Measurements from ENCODE around the gene SLC22A23.

Gene SLC22A23

DNA sequence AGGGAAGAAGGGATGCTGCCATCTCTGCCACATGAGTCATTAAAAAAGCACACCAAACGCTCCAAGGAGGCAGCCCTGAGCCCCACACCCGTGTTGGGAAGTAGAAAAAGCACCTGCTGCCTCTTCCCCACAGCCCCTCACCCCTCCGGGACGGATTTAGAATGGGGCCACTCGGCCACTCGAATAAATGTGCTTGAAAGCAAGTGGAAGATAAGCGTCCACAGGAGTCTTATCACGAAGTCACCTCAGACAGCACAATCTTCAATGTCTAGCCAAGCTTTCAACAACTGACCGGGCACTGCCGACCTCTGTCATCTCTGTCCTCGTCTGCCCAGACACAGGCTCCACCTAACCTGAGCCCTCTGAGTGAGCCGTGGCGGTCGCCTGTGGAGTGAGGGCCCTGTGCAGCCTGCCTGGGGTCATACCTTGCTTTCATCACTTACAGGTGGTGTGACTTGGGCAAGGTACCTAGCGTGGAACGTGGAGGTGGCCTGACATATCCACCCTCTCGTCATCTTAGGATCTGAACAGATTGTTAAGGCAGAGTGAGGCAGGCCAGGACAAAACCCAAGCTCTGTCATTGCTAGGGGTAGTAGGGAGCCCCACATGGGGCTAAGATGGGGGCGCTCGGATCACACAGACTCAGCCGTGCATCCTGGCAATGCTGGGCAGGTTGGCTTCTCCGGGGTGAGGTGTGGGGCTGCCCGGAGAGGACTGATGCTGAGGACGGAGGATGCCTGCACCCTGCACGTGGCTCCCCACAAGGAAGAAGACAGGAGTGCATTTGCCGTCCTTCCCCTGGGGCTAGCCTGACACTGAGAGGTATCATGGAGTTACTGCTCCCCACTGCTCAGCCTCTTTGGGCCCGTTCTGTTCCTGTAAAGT is 163.3 kb downstream of the SLC22A23 start:
- H3K9ac ChIP-seq (ENCODE audit: low read length) = no peak overlapping the region
- H3K36me3 ChIP-seq (ENCODE audit: control insufficient read depth, insufficient read depth, low read length) = peaks cover 15% of the 10 kb centered on the region
- H3K4me1 ChIP-seq (ENCODE audit: control insufficient read depth, insufficient read depth, low read length) = no peaks in the 10 kb centered on the region
- no peak overlapping the region for H3K27ac ChIP-seq (ENCODE audit: low read depth, low read length)
- H3K27me3 ChIP-seq (ENCODE audit: control insufficient read depth, insufficient read depth, low read length) = no peaks in the 10 kb centered on the region
- no peak overlapping the region for H3K4me3 ChIP-seq (ENCODE audit: low read length)

DNA sequence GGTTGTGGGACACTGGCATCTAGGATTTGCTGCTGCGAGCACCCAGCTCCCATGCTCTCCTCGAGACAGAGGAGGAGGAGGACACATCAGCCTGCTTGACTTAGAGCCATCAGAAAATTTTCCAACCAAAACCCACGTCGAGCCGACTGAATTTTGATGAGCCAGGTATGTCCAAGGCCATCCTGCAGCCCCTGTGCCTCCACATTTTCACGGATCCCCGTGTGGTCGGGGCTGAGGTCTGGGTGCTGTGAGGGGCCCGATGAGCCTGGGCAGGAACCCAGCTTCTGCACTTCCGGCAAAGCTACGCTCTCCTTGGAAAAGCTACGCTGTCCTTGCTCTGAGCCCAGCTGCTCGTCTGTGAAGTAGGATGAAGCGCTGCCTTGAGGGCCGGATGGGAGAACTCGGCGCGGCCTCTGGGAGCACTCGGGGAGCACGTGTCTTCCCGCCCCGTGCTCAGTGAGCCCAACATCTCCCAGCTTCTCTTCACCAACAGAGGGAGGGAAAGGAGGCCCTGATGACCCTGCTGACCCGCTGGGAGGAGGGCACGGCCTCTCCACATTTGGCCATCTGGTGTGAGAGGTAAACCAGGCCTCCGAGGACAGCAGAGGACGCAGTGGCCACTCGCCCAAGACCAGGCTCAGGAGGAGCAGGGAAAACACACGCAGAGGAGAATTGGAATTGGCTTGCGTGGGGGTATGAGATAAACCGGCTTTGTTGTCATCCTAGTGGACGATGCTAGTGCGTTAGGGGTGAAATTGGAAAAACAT is 164.2 kb downstream of the SLC22A23 start:
- no peaks in the 10 kb centered on the region for H3K27me3 ChIP-seq (ENCODE audit: control insufficient read depth, insufficient read depth, low read length)
- H3K36me3 ChIP-seq (ENCODE audit: control insufficient read depth, insufficient read depth, low read length) = peaks cover 15% of the 10 kb centered on the region
- H3K9ac ChIP-seq (ENCODE audit: low read length) = no peak overlapping the region
- H3K4me1 ChIP-seq (ENCODE audit: control insufficient read depth, insufficient read depth, low read length) = no peaks in the 10 kb centered on the region
- no peak overlapping the region for H3K4me3 ChIP-seq (ENCODE audit: low read length)
- H3K27ac ChIP-seq (ENCODE audit: low read depth, low read length) = no peak overlapping the region

DNA sequence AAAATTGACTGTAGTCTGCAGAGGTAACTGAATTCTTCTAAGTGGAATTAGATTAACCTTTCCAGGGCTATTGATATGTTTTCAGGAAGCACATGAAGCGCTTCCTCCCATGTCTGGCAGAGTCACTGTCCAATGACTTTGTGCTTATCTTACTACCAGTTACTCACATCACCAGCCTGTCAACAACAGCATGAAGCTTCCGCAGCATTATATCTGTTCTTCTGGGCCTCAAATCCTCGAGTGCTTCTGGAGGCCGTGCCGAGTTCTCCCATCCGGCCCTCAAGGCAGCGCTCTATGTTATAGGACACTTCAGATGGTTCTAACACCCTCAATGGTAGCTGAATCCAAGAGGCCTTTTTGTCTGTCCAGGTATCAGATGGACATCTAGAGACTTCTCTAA is 164.9 kb downstream of the SLC22A23 start:
- no peaks in the 10 kb centered on the region for H3K27me3 ChIP-seq (ENCODE audit: control insufficient read depth, insufficient read depth, low read length)
- no peak overlapping the region for H3K27ac ChIP-seq (ENCODE audit: low read depth, low read length)
- H3K9ac ChIP-seq (ENCODE audit: low read length) = no peak overlapping the region
- H3K4me3 ChIP-seq (ENCODE audit: low read length) = no peak overlapping the region
- H3K36me3 ChIP-seq (ENCODE audit: control insufficient read depth, insufficient read depth, low read length) = peaks cover 15% of the 10 kb centered on the region
- no peaks in the 10 kb centered on the region for H3K4me1 ChIP-seq (ENCODE audit: control insufficient read depth, insufficient read depth, low read length)

DNA sequence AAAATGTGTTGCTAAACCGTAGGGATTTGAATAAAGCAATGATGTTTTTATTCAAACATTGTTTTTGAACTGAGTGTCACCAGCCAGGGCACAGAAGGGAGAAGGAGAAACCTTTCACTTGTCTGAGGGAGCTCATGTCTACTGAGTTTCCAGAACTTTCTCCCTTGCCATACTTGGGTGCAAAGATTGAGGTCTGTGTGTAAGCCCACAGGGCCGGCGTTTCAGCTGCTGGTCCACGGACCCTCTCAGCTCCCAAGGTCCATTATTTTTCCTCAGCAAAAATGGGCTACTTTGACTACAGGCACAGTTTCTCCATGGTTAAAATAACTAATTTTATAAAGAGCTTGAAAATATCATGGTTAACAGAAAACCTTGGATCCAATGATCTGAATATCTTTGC is 165.5 kb downstream of the SLC22A23 start:
- no peaks in the 10 kb centered on the region for H3K4me1 ChIP-seq (ENCODE audit: control insufficient read depth, insufficient read depth, low read length)

DNA sequence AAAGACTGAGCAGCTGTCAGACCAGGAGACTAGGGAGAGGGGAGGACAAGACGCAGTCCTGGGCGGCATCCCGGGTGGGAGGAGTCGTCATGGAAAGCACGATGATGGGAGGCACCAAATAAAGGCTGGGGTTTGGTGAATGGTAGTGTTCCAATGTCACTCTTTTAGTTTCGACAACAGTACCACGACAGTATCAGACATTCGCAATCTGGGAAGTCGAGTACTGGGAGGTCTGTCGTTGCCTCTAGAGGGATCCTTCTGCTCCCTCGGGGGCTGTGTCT is 166.0 kb downstream of the SLC22A23 start:
- Histone ChIP-seq H3K27me3 (ENCODE audit: control insufficient read depth, insufficient read depth, low read length) (no peaks in the 10 kb centered on the region), H3K36me3 (ENCODE audit: control insufficient read depth, insufficient read depth, low read length) (peaks cover 9% of the 10 kb centered on the region), H3K4me3 (ENCODE audit: low read length) (no peak overlapping the region), H3K4me1 (ENCODE audit: control insufficient read depth, insufficient read depth, low read length) (no peaks in the 10 kb centered on the region), H3K27ac (ENCODE audit: low read depth, low read length) (no peak overlapping the region), H3K9ac (ENCODE audit: low read length) (no peak overlapping the region)

More for the DNA sequence above, 165.5 kb downstream of the SLC22A23 start:
- Histone ChIP-seq H3K9ac (ENCODE audit: low read length) (no peak overlapping the region), H3K4me3 (ENCODE audit: low read length) (no peak overlapping the region), H3K27ac (ENCODE audit: low read depth, low read length) (no peak overlapping the region), H3K27me3 (ENCODE audit: control insufficient read depth, insufficient read depth, low read length) (no peaks in the 10 kb centered on the region), H3K36me3 (ENCODE audit: control insufficient read depth, insufficient read depth, low read length) (peaks cover 11% of the 10 kb centered on the region)

DNA sequence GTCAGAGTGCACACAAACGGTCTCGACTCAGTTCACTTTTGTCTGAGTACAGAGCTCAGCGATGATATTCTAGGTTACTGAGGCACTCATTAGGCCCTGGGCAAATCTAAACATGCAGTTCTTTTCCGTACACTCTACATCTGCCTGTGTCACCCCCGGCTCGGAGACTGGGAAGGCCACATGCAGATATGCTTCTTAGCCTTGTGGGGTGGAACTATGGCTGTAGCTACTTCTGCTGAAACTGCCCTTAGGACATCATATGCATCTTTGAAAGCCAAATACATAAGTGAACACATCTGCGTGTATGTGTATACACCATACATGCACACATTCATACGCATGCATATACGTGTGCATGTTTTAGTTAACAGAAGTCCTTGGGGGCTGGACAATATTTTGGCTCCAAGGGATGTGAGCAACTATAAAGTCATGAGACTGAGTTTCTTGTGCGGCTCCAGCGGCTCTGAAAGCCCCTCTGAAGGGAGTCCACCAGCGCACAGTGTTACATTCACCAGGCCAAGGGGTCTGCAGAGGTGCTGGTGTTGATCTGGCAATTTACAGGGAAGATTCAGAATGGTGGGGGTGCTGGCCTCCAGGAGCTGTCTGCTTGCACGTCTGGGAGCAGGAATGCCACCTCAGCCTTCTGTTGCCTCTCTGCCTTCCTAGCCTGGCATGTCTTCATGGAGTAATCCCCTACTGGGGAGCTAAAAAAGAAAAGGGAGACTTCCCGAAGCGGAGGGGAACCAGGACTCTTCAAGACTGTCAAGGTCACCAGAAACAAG is 166.5 kb downstream of the SLC22A23 start:
- Histone ChIP-seq H3K4me1 (ENCODE audit: control insufficient read depth, insufficient read depth, low read length) (no peaks in the 10 kb centered on the region), H3K27ac (ENCODE audit: low read depth, low read length) (no peak overlapping the region), H3K9ac (ENCODE audit: low read length) (no peak overlapping the region), H3K4me3 (ENCODE audit: low read length) (no peak overlapping the region), H3K27me3 (ENCODE audit: control insufficient read depth, insufficient read depth, low read length) (no peaks in the 10 kb centered on the region), H3K36me3 (ENCODE audit: control insufficient read depth, insufficient read depth, low read length) (peaks cover 9% of the 10 kb centered on the region)

DNA sequence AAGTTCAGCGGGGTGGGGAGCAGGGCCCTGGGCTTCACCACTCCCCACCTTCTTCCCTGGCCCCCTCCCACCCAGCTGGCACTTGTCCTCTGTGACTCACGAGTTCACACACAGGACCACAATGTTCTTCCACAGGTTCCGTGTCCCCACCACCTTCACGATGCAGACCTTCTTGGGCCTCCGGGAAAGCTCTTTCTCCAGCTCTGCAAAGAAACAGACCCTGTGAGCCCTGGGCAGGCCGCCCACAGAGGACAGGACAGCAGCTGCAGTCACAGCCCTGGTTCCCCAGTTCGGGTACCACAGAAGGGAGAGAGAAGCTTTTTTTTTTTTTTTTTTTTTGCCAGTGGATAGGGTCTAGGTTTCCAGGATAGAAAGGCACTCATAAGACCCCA is 167.2 kb downstream of the SLC22A23 start:
- Histone ChIP-seq H3K27ac (ENCODE audit: low read depth, low read length) (no peak overlapping the region), H3K9ac (ENCODE audit: low read length) (no peak overlapping the region), H3K27me3 (ENCODE audit: control insufficient read depth, insufficient read depth, low read length) (no peaks in the 10 kb centered on the region), H3K4me3 (ENCODE audit: low read length) (no peak overlapping the region), H3K36me3 (ENCODE audit: control insufficient read depth, insufficient read depth, low read length) (peaks cover 12% of the 10 kb centered on the region), H3K4me1 (ENCODE audit: control insufficient read depth, insufficient read depth, low read length) (no peaks in the 10 kb centered on the region)

DNA sequence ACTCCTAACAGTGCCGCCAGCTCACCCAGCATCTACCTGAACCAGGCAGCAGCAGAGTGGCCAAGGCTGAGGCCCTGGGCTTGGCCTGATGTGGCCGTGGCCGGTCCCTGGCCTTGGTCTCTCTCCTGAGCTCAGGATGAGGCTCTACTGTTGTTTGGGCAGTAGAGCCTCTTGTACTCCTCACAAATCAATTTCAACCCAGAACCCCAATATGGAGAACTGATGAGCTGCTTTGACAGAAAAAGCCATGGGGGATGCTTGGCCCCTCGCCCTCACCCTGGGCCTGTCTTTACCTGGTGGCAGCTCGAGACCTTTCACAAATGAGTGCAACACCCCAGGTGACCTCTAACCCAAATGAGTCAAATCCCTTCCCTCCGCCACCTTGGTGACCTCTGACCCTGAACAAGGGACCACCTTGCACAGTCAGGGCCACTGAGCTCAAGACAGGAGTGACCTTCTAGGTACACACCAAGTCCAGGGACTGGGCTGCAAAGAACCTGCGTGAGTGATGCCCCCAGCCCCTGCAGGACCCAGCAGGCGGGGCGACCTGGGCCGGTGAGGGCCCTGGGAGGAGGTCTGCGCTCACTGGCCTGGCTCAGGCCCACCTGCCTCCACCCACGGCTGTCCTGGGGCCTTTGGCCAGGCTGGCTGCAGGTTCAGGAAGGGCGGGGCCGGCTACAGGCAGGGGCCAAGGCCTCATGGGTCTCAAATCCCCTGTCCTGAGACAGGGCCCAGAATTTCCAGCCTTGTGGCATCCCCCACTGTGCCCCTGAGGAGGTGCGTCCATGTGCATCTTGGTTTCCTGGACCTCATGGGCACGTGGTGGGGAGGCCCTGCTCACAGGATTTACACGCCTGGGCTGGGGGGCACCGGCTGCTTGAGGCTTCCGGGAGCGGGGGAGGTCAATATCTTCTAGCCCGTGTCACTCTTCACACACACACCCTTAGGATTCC is 167.9 kb downstream of the SLC22A23 start:
- Histone ChIP-seq H3K4me3 (ENCODE audit: low read length) (no peak overlapping the region), H3K9ac (ENCODE audit: low read length) (no peak overlapping the region), H3K27me3 (ENCODE audit: control insufficient read depth, insufficient read depth, low read length) (no peaks in the 10 kb centered on the region), H3K4me1 (ENCODE audit: control insufficient read depth, insufficient read depth, low read length) (no peaks in the 10 kb centered on the region), H3K36me3 (ENCODE audit: control insufficient read depth, insufficient read depth, low read length) (peaks cover 8% of the 10 kb centered on the region), H3K27ac (ENCODE audit: low read depth, low read length) (no peak overlapping the region)

DNA sequence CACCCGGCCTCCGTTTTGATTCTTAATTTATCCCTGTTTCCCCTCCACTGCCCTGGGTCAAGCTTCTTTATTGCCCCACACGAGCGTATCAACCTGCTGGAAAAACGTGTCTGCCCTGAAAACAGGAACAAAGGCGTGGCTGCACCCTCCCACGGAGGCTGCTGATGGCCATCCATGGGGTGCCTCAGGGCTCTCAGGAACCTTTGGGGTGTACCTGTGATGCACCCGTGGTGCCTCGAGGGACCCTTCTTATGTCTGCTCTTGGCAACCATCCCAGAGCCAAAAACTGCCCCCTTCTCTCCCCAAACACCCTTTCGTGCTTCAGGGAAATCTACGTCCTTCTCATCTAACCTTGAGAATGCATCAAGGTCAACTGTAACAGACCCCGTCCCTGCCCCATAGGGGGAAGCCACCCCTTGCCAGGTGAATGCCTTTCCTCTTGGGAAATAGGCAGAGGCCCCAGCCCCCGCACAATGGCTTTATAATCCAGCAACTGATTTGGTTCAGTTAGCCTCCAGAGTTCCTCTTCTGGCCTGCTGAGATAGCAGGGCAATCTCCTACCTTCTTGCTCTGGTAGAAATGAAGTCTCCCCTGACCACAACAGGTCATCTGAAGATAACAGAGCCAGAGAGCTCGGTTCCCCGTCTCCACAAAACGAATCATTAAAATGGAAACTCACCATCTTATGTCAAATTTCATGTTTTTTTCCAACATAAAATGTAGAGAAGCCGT is 168.7 kb downstream of the SLC22A23 start:
- Histone ChIP-seq H3K27me3 (ENCODE audit: control insufficient read depth, insufficient read depth, low read length) (no peaks in the 10 kb centered on the region), H3K4me1 (ENCODE audit: control insufficient read depth, insufficient read depth, low read length) (no peaks in the 10 kb centered on the region), H3K4me3 (ENCODE audit: low read length) (no peak overlapping the region), H3K27ac (ENCODE audit: low read depth, low read length) (no peak overlapping the region), H3K9ac (ENCODE audit: low read length) (no peak overlapping the region), H3K36me3 (ENCODE audit: control insufficient read depth, insufficient read depth, low read length) (peaks cover 8% of the 10 kb centered on the region)

DNA sequence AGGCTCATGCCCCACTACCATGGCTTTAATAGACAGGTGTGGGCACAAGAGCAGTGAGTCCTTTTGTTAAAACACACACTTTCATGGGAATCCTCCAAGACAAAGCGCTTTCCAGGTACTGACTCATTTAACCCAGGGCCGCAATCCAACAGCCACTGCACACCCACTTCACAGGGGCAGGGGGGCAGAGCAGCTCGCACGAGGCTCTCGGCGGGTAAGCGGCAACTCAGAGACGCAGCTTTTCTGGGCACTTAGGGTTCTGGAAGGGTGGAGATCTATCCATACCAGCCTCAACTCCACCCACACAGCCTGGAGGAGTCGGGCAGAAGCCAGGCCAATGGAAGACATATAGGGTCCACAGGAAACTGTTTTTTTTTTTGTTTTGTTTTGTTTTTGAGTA is 169.5 kb downstream of the SLC22A23 start:
- H3K4me3 ChIP-seq (ENCODE audit: low read length) = no peak overlapping the region
- H3K36me3 ChIP-seq (ENCODE audit: control insufficient read depth, insufficient read depth, low read length) = peaks cover 6% of the 10 kb centered on the region
- no peaks in the 10 kb centered on the region for H3K27me3 ChIP-seq (ENCODE audit: control insufficient read depth, insufficient read depth, low read length)
- peaks cover 6% of the 10 kb centered on the region for H3K4me1 ChIP-seq (ENCODE audit: control insufficient read depth, insufficient read depth, low read length)
- no peak overlapping the region for H3K27ac ChIP-seq (ENCODE audit: low read depth, low read length)
- H3K9ac ChIP-seq (ENCODE audit: low read length) = no peak overlapping the region

DNA sequence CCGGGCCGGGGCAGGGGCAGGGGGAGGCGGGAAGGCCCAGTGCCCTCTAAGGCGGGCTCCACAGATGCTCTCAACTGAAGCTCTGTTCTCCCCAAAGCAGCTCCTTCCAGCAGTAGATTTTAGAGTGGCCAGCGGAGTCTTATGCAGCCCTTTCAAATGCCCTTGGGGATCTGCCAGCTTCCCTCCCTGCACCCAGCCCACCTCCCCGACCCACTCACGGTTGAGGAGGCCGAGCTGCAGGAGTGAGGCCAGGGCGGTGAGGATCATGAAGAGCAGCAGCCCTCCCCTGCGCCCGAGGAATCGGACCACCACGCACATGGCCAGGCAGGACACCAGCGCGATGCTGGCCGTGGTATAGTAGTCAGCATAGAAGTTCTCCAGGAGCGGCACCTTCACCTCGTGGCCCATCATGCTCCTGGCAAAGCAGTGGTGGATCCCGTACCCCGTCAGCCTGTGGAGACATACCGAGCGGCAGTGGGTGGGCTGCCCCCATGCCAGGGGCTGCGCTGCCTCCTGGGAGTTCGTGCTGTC is 170.1 kb downstream of the SLC22A23 start:
- Histone ChIP-seq H3K9ac (ENCODE audit: low read length) (no peak overlapping the region), H3K27me3 (ENCODE audit: control insufficient read depth, insufficient read depth, low read length) (no peaks in the 10 kb centered on the region), H3K4me1 (ENCODE audit: control insufficient read depth, insufficient read depth, low read length) (peaks cover 12% of the 10 kb centered on the region), H3K36me3 (ENCODE audit: control insufficient read depth, insufficient read depth, low read length) (peaks cover 3% of the 10 kb centered on the region), H3K27ac (ENCODE audit: low read depth, low read length) (no peak overlapping the region), H3K4me3 (ENCODE audit: low read length) (no peak overlapping the region)

Measured in rectal smooth muscle tissue (tissue), 1 donor.